Uterus (tissue), 2 donors: ENCODE data around the gene CTSO.

Experiments used
- CTCF ChIP-seq, 4 experiments: fragments of 200-600 bp in 2 of 4; fragments of 450-650 bp in 2 of 4; sonication (generic) in 2 of 4; IDR thresholded peaks; one replicate each; pipeline ENCODE4 v1.5.1; 2016 to 2019; ENCODE audit warnings: antibody characterized with exemption in 4 of 4, mild to moderate bottlenecking in 2 of 4, moderate library complexity in 1 of 4
- POLR2A ChIP-seq, 2 donors: fragments of 450-650 bp; IDR thresholded peaks; one replicate each; pipeline ENCODE4 v1.6.1; 2016; ENCODE audit warnings: antibody characterized with exemption in 2 of 2, mild to moderate bottlenecking in 1 of 2, moderate library complexity in 1 of 2

- TF ChIP-seq CTCF (IDR thresholded peaks at IDR 0.05): no peak
- TF ChIP-seq POLR2A (IDR thresholded peaks at IDR 0.05): no peak
Observed at GRCh38 chr4:155966731-155967395, 13.2 kb upstream of the CTSO start.
